ENCODE data around the gene IQCM. TPM values are rescaled to one million over a fixed set of nuclear protein-coding genes. Genes with fewer than 3 reads are reported as not detected.

Gene IQCM, protein sequence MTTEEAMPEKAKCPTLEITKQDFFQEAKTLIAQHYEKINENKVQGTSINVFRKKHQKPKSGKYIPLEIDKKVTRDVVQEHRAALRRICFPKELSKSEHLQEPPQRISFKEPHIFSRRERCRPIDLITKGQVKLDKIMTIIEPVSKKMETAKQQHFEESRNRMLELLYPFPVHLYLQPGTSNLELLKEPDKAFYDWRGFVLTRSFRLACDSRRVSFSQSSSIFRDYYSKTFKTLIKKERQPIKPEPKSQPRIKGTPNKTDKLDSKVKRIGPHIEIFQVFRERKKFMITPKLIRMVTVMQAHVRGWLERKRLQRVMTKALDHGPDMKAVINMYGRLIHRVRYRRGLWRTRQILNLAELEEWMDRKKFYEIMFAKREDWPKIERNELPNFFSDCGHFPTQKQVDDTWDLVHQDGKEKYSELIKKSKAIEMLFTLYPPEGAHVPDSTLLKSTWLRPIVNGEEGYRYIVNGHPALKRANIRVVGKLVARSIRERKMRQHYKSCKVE
- not detected for polyA plus RNA-seq (ENCODE audit: insufficient read length in 3 of 3)

DNA sequence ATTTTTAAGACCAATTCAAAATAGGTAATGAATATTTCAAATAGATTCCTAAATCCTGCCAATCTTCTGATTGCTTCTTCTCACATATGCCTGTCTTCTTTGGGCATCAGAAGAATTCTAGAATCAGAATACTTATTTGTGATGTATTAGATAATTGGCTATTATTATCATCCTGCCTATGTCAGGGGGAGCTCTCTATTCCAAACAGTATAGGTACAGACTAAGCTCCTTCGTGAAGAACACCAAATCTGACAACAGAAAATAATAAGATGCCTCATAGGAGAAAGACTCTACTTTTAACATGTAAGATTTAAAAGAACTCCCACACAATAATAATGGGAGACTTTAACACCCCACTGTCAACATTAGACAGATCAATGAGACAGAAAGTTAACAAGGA, at the start of gene IQCM:
IQCM (minus strand) TSS at position 101 of the 400 bp plus-strand sequence. CDS start 73,152 bp downstream, outside the sequence.
- DNase-seq (ENCODE audit: low read depth in 3 of 3, low spot score in 2 of 3), result no peak

DNA sequence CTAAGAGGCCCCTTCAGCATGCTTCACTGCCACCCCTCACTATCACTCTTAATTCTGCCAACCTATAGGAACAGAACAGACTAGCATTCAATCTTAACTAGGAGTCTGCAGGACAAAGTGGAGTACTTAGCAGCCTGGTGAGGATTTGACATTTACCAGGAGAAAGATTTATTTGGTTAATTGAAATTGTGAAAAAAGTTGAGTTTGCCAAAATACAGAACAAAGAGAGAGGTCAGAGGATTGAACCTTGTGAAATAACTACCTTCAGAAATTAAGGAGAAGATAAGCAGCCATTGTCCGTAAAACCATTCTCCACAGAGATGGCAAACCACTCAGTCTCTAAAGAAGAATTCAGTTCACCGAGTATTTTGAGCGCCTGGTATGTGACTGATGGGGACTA, 41.8 kb upstream of the IQCM start:
- DNase-seq (ENCODE audit: low read depth in 3 of 3, low spot score in 2 of 3), result no peak

- DNase-seq (ENCODE audit: low read depth in 3 of 3, low spot score in 2 of 3), result no peak
These were observed 30.1 kb upstream of the IQCM start for GRCh38 chr4:149845743-149846142.

DNA sequence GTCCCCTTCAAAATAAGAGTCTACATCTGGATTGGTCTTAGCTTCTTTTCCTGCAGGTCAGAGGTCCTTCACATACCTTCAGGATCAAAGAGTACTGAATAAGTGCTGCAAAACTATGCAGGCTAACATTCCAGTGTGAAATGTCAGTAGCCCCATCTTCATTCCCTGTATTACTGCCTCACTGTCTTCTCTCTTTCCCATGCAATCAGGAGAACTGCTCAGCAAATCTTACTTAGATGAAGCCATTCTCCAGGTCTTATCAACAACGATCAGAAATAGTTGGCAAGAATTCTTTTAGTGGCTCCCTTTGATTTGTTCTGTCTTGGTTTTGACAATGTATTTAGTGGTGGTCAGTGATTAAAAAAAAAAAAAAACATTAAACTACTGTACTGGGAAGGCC, 26.0 kb upstream of the IQCM start:
- DNase-seq (ENCODE audit: low read depth in 3 of 3, low spot score in 2 of 3), result no peak

GRCh38 chr4:149838036-149838435, 22.4 kb upstream of the IQCM start:
- no peak for DNase-seq (ENCODE audit: low read depth in 3 of 3, low spot score in 2 of 3)

DNA sequence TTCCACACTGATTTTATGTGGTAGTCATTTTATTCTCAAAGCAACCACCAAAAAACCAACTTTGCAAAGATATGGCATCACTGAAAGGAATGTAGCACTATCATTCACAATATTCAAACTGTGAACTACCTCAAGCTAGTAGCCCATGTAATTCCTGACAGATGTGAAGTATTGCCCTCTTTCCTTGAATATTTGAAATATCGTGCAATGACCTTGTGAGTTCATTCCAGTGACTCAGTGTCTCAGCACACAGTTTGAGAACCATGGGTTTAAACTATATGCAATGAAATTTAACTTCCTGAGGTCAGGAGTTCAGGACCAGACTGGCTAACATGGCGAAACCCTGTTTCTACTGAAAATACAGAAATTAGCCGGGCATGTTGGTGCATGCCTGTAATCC, 20.9 kb upstream of the IQCM start:
- no peak for DNase-seq (ENCODE audit: low read depth in 3 of 3, low spot score in 2 of 3)

GRCh38 chr4:149835280-149835679, 19.6 kb upstream of the IQCM start:
- no peak for DNase-seq (ENCODE audit: low read depth in 3 of 3, low spot score in 2 of 3)

DNA sequence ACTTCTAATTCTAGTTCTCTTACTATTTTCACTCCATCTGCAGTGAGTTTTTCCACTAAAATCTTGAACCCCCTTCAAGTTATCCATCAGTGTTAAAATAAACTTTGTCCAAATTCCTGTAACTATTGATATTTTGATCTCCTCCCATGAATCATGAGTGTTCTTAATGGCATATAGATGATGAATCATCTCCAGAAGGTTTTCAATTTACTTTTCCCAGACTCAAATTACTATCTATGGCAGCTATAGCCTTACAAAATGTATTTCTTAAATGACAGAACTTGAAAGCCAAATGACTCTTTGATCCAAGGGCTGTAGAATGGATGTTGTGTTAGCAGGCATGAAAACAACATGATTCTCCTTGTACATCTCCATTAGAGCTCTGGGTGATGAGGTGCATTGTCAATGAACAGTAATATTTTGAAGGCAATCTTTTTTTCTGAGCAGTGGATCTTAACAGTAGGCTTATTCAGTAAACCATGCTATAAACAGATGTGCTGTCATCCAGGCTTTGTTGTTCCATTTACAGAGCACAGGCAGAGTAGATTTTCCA, 16.1 kb upstream of the IQCM start:
- no peak for DNase-seq (ENCODE audit: low read depth in 3 of 3, low spot score in 2 of 3)

DNA sequence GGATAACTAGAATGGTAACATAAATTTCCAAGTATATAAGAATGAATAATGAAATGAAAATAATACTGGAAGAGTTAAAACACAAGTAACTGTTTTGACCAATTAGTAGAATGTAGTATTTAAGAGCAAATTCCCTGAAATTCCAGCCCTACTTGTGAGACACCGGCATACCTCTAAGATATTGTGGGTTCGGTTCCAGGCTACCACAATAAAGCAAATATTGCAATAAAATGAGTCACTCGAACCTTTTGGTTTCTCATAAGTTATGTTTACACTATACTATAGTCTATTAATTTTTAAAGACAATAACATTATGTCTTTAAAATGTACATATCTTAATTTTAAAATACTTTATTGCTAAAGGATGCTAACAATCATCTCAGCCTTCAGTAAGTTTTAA, 15.2 kb upstream of the IQCM start:
- DNase-seq (ENCODE audit: low read depth in 3 of 3, low spot score in 2 of 3), result no peak

- no peak for DNase-seq (ENCODE audit: low read depth in 3 of 3, low spot score in 2 of 3)
These were observed 9.7 kb upstream of the IQCM start for GRCh38 chr4:149825336-149825735.

DNA sequence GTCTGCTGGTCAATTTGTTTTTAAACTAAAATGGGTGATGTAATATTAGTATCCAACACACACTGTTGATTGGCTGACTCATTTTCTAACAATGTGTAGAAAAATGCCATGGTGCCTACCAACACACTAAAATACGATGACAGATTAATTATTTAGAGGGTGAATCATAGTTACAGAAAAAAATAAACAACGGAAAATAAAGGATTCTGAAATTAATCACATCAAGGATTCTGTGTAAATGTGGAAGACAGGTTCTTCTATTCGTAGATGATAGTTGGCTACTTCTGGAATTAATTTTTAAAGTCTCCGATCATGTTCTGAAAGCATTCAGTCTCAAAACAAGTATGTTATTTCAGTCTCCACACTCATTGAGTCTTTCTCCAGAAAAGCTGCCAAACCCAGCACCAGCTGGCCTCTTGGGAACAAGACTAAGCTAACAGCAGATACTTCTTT, 8.2 kb upstream of the IQCM start:
- no peak for DNase-seq (ENCODE audit: low read depth in 3 of 3, low spot score in 2 of 3)

DNA sequence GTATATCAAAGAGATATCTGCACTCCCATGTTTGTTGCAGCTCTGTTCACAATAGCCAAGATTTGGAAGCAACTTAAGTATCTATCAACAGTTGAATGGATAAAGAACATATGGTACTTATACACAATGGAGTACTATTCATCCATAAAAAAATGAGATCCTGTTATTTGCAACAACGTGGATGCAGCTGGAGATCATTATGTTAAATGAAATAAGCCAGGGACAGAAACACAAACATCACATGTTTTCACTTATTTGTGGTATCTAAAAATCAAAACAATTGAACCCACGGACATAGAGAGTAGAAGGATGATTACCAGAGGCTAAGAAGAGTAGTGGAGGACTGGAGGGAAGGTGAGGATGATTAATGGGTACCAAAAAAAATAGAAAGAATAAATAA, 14.2 kb downstream of the IQCM start:
- DNase-seq (ENCODE audit: low read depth in 3 of 3, low spot score in 2 of 3), result no peak

- DNase-seq (ENCODE audit: low read depth in 3 of 3, low spot score in 2 of 3), result no peak
These were observed 16.1 kb downstream of the IQCM start for GRCh38 chr4:149799546-149799945.

DNA sequence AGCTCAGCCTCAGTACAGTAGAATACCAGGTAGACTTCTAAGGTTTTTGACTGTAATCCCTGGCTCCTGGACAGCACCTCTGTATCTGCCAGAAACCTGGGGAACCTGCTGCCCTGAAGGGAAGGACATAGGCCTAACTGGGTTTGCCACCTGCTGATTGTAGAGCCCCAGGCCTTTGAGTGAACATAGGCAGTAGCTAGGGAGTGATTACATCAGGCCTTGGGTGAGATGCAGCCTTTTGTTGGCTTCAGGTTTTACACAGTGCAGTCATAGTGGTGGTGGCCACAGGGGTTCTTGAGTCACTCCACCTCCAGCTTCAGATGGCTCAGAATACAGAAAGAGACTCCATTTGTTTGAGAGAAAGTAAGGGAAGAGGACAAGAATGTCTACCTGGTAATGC, 19.3 kb downstream of the IQCM start:
- no peak for DNase-seq (ENCODE audit: low read depth in 3 of 3, low spot score in 2 of 3)

GRCh38 chr4:149795256-149795655, 20.4 kb downstream of the IQCM start:
- no peak for DNase-seq (ENCODE audit: low read depth in 3 of 3, low spot score in 2 of 3)

- DNase-seq (ENCODE audit: low read depth in 3 of 3, low spot score in 2 of 3), result no peak
These were observed 21.3 kb downstream of the IQCM start for GRCh38 chr4:149794352-149794751.

- no peak for DNase-seq (ENCODE audit: low read depth in 3 of 3, low spot score in 2 of 3)
These were observed 22.2 kb downstream of the IQCM start for GRCh38 chr4:149793459-149793858.

GRCh38 chr4:149791851-149792250, 23.8 kb downstream of the IQCM start:
- DNase-seq (ENCODE audit: low read depth in 3 of 3, low spot score in 2 of 3), result no peak

DNA sequence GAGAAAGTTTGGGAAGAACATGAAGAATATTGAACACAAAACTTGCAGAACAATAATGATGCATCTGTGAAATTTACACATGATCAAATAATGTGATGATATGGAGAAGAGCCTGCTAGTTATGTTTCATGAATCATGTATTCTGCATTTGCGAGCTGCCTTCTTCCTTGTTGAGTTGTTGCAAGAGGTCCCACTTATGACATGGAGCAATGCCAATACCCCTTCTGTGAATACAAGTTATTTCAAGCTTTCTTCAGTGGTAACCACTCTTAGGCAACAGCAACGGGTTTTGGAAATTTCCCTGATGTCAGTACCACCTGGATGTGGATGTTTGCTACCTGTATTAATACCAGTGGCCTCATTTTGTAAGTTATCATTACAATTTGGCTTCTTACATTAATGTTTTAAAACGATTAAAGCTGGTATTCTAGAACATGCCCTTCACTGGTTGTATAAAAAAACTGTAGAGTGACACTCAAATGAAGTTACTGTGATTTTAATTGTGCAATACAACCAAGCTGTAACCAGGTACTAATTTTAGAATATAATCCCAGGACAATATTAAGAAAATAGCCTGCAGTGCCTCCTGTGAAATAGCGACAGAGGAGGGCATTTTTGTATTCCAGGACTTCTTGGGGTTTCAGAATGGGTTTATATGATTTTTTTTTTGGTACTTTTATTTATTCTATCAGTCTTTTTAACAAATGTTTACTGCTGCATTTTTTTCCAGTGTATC, 25.3 kb downstream of the IQCM start:
- DNase-seq (ENCODE audit: low read depth in 3 of 3, low spot score in 2 of 3), result no peak

DNA sequence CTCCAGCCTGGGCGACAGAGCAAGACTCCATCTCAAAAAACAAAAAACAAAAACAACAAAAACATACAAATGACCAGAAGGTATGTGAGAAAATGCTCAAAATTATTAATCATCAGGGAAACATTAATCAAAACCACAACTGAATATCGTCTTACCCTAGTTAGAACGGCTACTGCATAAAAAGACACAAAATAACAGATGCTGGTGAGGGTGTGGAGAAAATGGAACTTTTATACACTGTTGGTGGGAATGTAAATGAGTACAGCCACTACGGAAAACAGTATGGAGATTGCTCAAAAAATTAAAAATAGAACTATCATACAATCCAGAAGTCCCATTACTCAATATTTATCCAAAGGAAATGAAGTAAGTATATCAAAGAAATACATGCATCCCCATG, 27.3 kb downstream of the IQCM start:
- DNase-seq (ENCODE audit: low read depth in 3 of 3, low spot score in 2 of 3), result no peak

DNA sequence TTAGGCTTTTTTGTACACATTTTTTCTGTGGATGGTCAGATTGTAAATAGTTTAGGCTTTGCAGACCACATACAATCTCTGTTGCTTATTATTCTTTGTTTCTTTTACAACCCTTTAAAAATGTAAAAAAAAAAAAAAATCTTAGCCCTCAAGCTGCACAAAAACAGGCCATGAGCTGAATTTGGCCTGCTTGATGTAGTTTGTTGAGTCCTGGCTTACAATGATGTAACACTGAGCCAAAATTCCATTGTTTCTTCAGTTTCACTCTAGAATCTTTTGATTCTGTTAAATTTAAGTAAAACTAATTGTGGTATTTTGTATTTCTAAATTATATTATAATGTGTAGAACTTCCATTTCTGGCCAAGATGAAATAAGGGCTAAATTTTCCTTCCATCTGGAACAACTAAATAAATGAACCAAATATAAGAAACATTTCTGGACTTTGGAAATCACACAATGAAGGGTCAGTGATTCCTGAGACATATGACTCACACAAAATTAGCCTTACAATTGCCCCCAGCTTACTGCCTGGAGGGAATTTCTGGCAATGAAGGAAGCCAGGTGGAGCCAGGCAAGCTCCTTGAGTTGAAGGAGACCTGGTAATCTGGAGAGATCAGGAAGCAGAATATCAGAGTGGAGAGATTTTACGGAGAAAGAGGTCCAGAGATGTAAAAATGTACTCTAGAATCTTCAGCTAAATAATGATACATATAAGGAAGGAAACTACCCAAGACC, 29.8 kb downstream of the IQCM start:
- DNase-seq (ENCODE audit: low read depth in 3 of 3, low spot score in 2 of 3), result no peak
